Keratinocyte (primary cell): ENCODE results near the gene TAGLN. TPM values are rescaled to one million over a fixed set of nuclear protein-coding genes. Genes with fewer than 3 reads are reported as not detected.

Experiments
- DNase-seq: peaks from one replicate; pipeline ENCODE4 v3.0.0-alpha.2; 2011; ENCODE audit warnings: low read depth, missing footprints, low spot score
- FAIRE-seq: peaks from 2 replicates; lab custom pipeline; 2011; peaks lifted over from hg19 to GRCh38; lab: Jason Lieb, UNC
- H2AFZ ChIP-seq: 2 replicates; pipeline ENCODE4 v1.6.0; 2012; ENCODE audit warnings: low read length, control low read depth, inconsistent platforms; ENCODE audit not compliant: control insufficient read depth
- H3K27ac ChIP-seq: 2 replicates; pipeline ENCODE4 v1.5.1; 2011; ENCODE audit warnings: low read length; ENCODE audit not compliant: control insufficient read depth, insufficient read depth
- H3K27me3 ChIP-seq: 3 replicates; pipeline ENCODE4 v1.6.0; 2011; ENCODE audit warnings: low read length; ENCODE audit not compliant: control insufficient read depth, insufficient read depth; ENCODE audit errors: extremely low read depth
- H3K36me3 ChIP-seq, 2 experiments: 2 replicates in 1 of 2; 3 replicates in 1 of 2; pipeline ENCODE4 v1.5.1; 2011; ENCODE audit warnings: low read length in 2 of 2, mild to moderate bottlenecking in 1 of 2; ENCODE audit not compliant: control insufficient read depth in 2 of 2, insufficient read depth in 2 of 2; ENCODE audit errors: extremely low read depth in 1 of 2
- H3K4me1 ChIP-seq: 3 replicates; pipeline ENCODE4 v1.5.1; 2011; ENCODE audit warnings: low read length; ENCODE audit not compliant: control insufficient read depth, insufficient read depth; ENCODE audit errors: extremely low read depth
- H3K4me2 ChIP-seq: 3 replicates; pipeline ENCODE4 v1.6.0; 2011; ENCODE audit warnings: low read depth, low read length; ENCODE audit not compliant: control insufficient read depth, insufficient read depth; ENCODE audit errors: extremely low read depth
- H3K4me3 ChIP-seq, 3 experiments: fragments of 200-600 bp in 1 of 3; sonication (generic) in 1 of 3; 2 replicates in 2 of 3; 3 replicates in 1 of 3; pipeline ENCODE4 v1.5.1; 2011 to 2016; ENCODE audit warnings: low read length in 3 of 3, mild to moderate bottlenecking in 3 of 3, control low read depth in 2 of 3, inconsistent platforms in 1 of 3, low read depth in 1 of 3, mixed read lengths in 1 of 3, mixed run types in 1 of 3, moderate library complexity in 1 of 3; ENCODE audit not compliant: control insufficient read depth in 2 of 3, insufficient read depth in 2 of 3; ENCODE audit errors: extremely low read depth in 1 of 3
- H3K79me2 ChIP-seq: 2 replicates; pipeline ENCODE4 v1.6.0; 2012; ENCODE audit warnings: low read length; ENCODE audit not compliant: control insufficient read depth, insufficient read depth
- H3K9ac ChIP-seq: 3 replicates; pipeline ENCODE4 v1.6.0; 2011; ENCODE audit warnings: low read length; ENCODE audit not compliant: control insufficient read depth, insufficient read depth; ENCODE audit errors: extremely low read depth
- H3K9me1 ChIP-seq: 3 replicates; pipeline ENCODE4 v1.6.0; 2011; ENCODE audit warnings: low read length; ENCODE audit not compliant: control insufficient read depth, insufficient read depth; ENCODE audit errors: extremely low read depth
- H3K9me3 ChIP-seq: 2 replicates; pipeline ENCODE4 v1.5.1; 2012; ENCODE audit warnings: low read depth, low read length; ENCODE audit not compliant: control insufficient read depth
- H4K20me1 ChIP-seq: 3 replicates; pipeline ENCODE4 v1.6.0; 2011; ENCODE audit warnings: low read length; ENCODE audit not compliant: control insufficient read depth, insufficient read depth; ENCODE audit errors: extremely low read depth
- CTCF ChIP-seq, 3 experiments: IDR thresholded peaks in 1 of 3; conservative IDR thresholded peaks in 1 of 3; optimal IDR thresholded peaks in 1 of 3; 2 replicates in 2 of 3; 3 replicates in 1 of 3; pipeline versions ENCODE3 to v1.5.1; 2011; ENCODE audit warnings: low read length in 3 of 3, mild to moderate bottlenecking in 3 of 3, moderate library complexity in 2 of 3, control low read depth in 1 of 3, inconsistent platforms in 1 of 3; ENCODE audit not compliant: insufficient read depth in 2 of 3; ENCODE audit errors: extremely low read depth in 1 of 3
- EZH2 ChIP-seq: IDR thresholded peaks from one replicate; pipeline ENCODE4 v1.6.1; 2012; ENCODE audit warnings: inconsistent platforms, mild to moderate bottlenecking, low read length, moderate library complexity
- dilution Hi-C: fragments of 300-500 bp; cut with MboI; formaldehyde crosslinking; loops from one replicate; pipeline ENCODE4 v1.7.0; 2020; ENCODE audit warnings: low sequenced_read_pairs; ENCODE audit not compliant: extremely low pct_ligation_motif_present
- polyA plus RNA-seq, 5 experiments: library from polyadenylated mRNA; depleted of rRNA in 3 of 5; stranded (reverse) in 3 of 5; stranded (forward) in 1 of 5; unstranded in 1 of 5; fragments of >200 nt; gene quantifications; 1 replicate in 1 of 5; 2 replicates in 3 of 5; 3 replicates in 1 of 5; pipeline versions ENCODE4 v1.2.1 to v1.2.3, GENCODE V29; 2011 to 2012; ENCODE audit warnings: missing spikeins in 2 of 5, low read depth in 1 of 5, low replicate concordance in 1 of 5

TAGLN gene
- polyA plus RNA-seq, 1 donor (not counting 4 experiments of a cell fraction or from before 2014, with no cell fraction given) = 26.6 TPM

- TF ChIP-seq EZH2 = no peak
- no peak for TF ChIP-seq CTCF (optimal IDR thresholded peaks at IDR 0.05 in 1 of 3, IDR thresholded peaks at IDR 0.05 in 1 of 3, conservative IDR thresholded peaks at IDR 0.05 in 1 of 3; ENCODE audit: extremely low read depth in 1 of 3, insufficient read depth in 2 of 3, low read length in 3 of 3)
- Histone ChIP-seq H3K79me2 (no peaks in the 10 kb centered on the region), H3K27me3 (no peaks in the 10 kb centered on the region), H3K4me3 (no peak overlapping the region), H3K4me1 (no peaks in the 10 kb centered on the region), H3K4me2 (no peak overlapping the region), H3K27ac (no peak overlapping the region), H3K9me3 (no peaks in the 10 kb centered on the region), H3K9me1 (peaks cover 2% of the 10 kb centered on the region), H3K36me3 (peaks cover 39 to 60% of the 10 kb centered on the region in 2 experiments), H3K9ac (no peak overlapping the region), H2AFZ (no peak overlapping the region), H4K20me1 (no peaks in the 10 kb centered on the region)
- dilution Hi-C loops = no loop called here
- FAIRE-seq = no peak
- DNase-seq = no peak
Observed at GRCh38 chr11:117220568-117220967, 21.4 kb downstream of the TAGLN start.

GRCh38 chr11:117220999-117221774, 22.0 kb downstream of the TAGLN start:
- Histone ChIP-seq H3K36me3 (peaks cover 44 to 57% of the 10 kb centered on the region in 2 experiments), H3K9ac (no peak overlapping the region), H3K27me3 (no peaks in the 10 kb centered on the region), H4K20me1 (no peaks in the 10 kb centered on the region), H3K4me1 (no peaks in the 10 kb centered on the region), H3K4me3 (no peak overlapping the region), H3K4me2 (no peak overlapping the region), H2AFZ (no peak overlapping the region), H3K9me1 (peaks cover 2% of the 10 kb centered on the region), H3K9me3 (no peaks in the 10 kb centered on the region), H3K79me2 (no peaks in the 10 kb centered on the region), H3K27ac (no peak overlapping the region)
- no peak for FAIRE-seq
- dilution Hi-C loops = no loop called here
- no peak for DNase-seq
- TF ChIP-seq EZH2 = no peak
